AG04449 (cell line): ENCODE data around the gene KCNN1.

Experiments
- CTCF ChIA-PET: fragments of 350-600 bp; formaldehyde crosslinking; extraction: SDS; loops from one replicate; lab custom pipeline; 2021; ENCODE audit warnings: antibody characterized with exemption; lab: Yijun Ruan, JAX
- POLR2A ChIA-PET: fragments of 400-600, 350-600 bp; formaldehyde crosslinking; extraction: SDS; loops from one replicate; lab custom pipeline; 2020; ENCODE audit warnings: antibody characterized with exemption, inconsistent platforms; lab: Yijun Ruan, JAX
- DNase-seq: peaks from one replicate; pipeline ENCODE4 v3.0.0-alpha.2; 2010; ENCODE audit warnings: low read depth, low spot score
- H3K4me3 ChIP-seq: 2 replicates; pipeline ENCODE4 v1.5.1; 2011; ENCODE audit warnings: low read depth, mild to moderate bottlenecking, control low read depth, low read length
- CTCF ChIP-seq: IDR thresholded peaks from one replicate; pipeline ENCODE4 v1.5.1; 2011; ENCODE audit warnings: mild to moderate bottlenecking, moderate library complexity, low read length, control low read depth, inconsistent platforms; ENCODE audit not compliant: insufficient read depth; ENCODE audit errors: missing control alignments

KCNN1 gene

DNA sequence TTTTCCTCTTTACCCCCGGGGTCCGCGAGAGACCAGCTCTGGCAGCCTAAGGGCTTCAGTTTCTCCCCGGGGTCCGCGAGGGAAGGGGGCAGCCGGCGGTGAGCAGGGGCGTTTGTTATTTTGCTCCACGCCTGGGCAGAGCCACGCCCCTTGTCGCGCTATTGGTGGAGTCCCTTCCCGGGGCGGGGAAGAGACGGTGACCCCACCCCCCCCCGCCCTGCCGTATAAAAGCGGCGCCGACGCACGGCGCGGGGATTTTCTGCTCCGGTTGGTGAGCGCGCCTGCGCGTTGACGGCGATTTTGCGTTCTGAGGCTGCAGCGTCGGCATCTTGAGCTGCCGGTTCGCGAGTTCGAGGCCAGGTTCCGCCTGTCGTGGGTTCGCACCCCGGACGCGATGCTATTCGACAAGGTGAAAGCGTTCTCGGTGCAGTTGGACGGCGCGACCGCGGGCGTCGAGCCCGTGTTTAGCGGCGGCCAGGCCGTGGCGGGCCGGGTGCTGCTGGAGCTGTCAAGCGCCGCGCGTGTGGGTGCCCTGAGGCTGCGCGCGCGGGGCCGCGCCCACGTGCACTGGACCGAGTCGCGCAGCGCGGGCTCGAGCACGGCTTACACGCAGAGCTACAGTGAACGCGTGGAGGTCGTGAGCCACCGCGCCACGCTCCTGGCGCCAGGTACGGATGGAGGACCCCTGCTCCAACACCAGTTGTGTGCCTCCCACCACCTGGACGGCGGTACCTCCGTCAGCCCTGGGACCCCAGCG, 41.2 kb downstream of the KCNN1 start, which contains the start of gene ARRDC2:
Gene ARRDC2, plus strand, starts transcription at position 254 of the 757 bp plus-strand sequence. Its CDS starts 141 bp downstream, at position 395.
- CTCF ChIA-PET, result interaction anchor here (0.7 to 18.1 kb wide), 19 partner anchors 9 to 244 kb away, joined by 3 to 666 read pairs (median 8); partner anchors contain the start of genes CCDC124, MAST3 and PIK3R2
- POLR2A ChIA-PET, result interaction anchor here (0.8 kb wide), 1 partner anchor 149 kb away, joined by 3 read pairs; the partner anchor contains the start of gene RPL18A
- DNase-seq, result no peak
- no peak for TF ChIP-seq CTCF
- peak within 1 kb of the TSS; percentile 60 for H3K4me3 ChIP-seq

- no peak for DNase-seq
- H3K4me3 ChIP-seq, result no peak overlapping the region
- no peak for TF ChIP-seq CTCF
- ChIA-PET POLR2A (interaction anchor here (0.8 kb wide), 1 partner anchor 149 kb away, joined by 3 read pairs; the partner anchor contains the start of gene RPL18A), CTCF (interaction anchor here (1.7 to 18.1 kb wide), 5 partner anchors 11 to 138 kb away, joined by 3 to 666 read pairs (median 15); partner anchors contain the start of gene CCDC124)
These were observed 41.9 kb downstream of the KCNN1 start for GRCh38 chr19:18008814-18009213.

GRCh38 chr19:18009412-18010066, 42.6 kb downstream of the KCNN1 start:
- TF ChIP-seq CTCF, result no peak
- CTCF ChIA-PET, result interaction anchor here (0.9 to 18.1 kb wide), 4 partner anchors 14 to 139 kb away, joined by 3 to 666 read pairs (median 117); partner anchors contain the start of gene CCDC124
- DNase-seq, result no peak
- POLR2A ChIA-PET, result no interaction called here
- no peak overlapping the region for H3K4me3 ChIP-seq

DNA sequence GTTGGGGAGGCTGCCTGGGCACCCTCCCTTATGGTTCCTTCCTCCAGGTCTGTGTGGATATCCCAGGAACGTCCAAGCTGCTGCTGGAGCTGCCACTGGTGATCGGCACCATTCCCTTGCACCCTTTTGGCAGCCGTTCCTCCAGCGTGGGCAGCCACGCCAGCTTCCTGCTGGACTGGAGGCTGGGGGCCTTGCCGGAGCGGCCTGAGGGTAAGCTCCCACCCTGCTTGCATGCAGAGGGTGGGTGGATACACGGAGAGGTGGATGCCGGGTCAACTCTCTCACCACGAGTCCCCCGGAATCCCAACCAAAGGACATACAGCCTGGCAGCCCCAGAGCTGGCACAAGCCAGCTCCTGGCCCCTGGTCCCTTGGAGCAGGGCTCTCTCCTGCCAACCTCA, 43.2 kb downstream of the KCNN1 start:
- TF ChIP-seq CTCF, result no peak
- ChIA-PET CTCF (interaction anchor here (0.9 to 6.1 kb wide), 3 partner anchors 15 to 63 kb away, joined by 3 to 229 read pairs (median 5); no protein-coding TSS in a partner anchor), POLR2A (no interaction called here)
- no peak overlapping the region for H3K4me3 ChIP-seq
- no peak for DNase-seq

DNA sequence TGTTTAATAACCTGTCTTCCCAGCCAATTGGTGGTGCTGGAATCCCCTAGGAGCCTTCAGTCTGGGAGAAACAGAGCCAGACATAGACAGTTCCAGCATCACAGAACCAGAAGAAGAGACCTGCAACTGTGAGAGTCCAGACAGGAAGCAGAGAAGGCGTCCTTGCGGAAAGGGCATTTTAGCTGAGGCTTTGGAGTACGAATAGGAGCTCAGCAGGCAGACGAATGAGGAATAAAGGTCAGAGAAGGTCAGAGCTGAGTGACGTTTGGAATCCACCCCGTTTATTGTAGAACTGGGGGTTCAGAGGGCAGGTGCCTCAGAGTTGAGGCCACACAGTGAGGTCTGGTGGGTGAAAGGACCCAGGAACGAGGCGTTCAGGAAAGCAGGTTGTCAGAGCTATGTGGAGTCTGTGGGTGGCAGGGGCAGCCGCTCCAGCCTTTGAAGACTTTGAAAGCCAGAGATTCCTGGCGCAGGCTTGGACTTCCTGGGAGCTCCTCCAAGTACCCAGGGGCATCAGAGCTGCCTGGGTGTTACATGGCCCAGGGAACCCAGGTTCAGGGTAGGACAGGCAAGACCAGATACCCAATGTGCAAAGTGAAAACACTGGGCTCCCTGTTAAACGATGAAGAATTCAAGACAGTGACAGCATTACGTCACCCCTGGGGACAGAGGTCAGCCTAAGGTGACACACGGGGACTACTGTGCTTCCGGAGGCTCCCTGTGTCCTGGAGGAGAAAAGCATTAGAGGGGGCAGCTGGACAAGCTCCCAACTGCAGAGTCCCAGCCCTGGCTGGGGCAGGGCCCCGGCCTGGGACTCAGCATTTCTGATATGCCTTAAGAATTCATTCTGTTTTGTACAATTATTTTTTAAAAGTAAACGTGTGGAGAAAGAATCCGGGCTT, 46.6 kb downstream of the KCNN1 start:
- CTCF ChIA-PET, result interaction anchor here (1.2 to 1.3 kb wide), 2 partner anchors 17 to 48 kb away, joined by 4 read pairs; no protein-coding TSS in a partner anchor
- POLR2A ChIA-PET, result no interaction called here
- no peak for DNase-seq
- H3K4me3 ChIP-seq, result no peak overlapping the region
- no peak for TF ChIP-seq CTCF
